GM12865 (cell line): ENCODE results near the gene RRN3.

Experiments used
- DNase-seq: peaks from one replicate; pipeline ENCODE4 v3.0.0; 2010; ENCODE audit warnings: low read depth
- H3K4me3 ChIP-seq: 2 replicates; pipeline ENCODE4 v1.5.1; 2011; ENCODE audit warnings: mild to moderate bottlenecking, low read depth, low read length, control low read depth
- CTCF ChIP-seq: IDR thresholded peaks from 2 replicates; pipeline ENCODE4 v1.5.1; 2011; ENCODE audit warnings: low read length, control low read depth, low read depth, inconsistent platforms; ENCODE audit not compliant: insufficient read depth; ENCODE audit errors: missing control alignments

The RRN3 gene

DNA sequence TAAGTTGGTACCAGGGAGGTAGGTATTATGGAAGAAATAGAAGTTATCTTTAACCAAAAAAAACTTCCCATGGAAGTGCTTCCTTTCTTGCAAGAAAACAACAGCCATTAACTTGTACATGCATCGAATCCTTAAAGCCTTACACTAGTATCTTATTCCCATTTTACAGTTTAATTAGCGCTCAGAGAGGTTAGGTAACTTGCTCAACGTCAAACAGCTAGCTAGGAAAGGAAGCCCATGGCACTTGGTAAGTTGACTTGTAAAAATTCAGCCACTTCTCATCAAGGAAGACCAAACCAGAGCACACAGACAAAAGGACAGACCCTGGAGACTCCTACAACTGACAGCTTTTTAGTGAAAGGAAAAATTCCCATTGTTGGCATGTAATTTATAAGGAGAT, 34.7 kb downstream of the RRN3 start:
- DNase-seq: no peak
- TF ChIP-seq CTCF: no peak
- no peak overlapping the region for H3K4me3 ChIP-seq

GRCh38 chr16:15057681-15058417, 36.2 kb downstream of the RRN3 start:
- DNase-seq: no peak
- no peak for TF ChIP-seq CTCF
- H3K4me3 ChIP-seq: no peak overlapping the region

GRCh38 chr16:15055141-15056053, 38.7 kb downstream of the RRN3 start:
- peak; percentile 37 for TF ChIP-seq CTCF
- DNase-seq: peak; percentile 84
- H3K4me3 ChIP-seq: peak overlapping the region; percentile 83

DNA sequence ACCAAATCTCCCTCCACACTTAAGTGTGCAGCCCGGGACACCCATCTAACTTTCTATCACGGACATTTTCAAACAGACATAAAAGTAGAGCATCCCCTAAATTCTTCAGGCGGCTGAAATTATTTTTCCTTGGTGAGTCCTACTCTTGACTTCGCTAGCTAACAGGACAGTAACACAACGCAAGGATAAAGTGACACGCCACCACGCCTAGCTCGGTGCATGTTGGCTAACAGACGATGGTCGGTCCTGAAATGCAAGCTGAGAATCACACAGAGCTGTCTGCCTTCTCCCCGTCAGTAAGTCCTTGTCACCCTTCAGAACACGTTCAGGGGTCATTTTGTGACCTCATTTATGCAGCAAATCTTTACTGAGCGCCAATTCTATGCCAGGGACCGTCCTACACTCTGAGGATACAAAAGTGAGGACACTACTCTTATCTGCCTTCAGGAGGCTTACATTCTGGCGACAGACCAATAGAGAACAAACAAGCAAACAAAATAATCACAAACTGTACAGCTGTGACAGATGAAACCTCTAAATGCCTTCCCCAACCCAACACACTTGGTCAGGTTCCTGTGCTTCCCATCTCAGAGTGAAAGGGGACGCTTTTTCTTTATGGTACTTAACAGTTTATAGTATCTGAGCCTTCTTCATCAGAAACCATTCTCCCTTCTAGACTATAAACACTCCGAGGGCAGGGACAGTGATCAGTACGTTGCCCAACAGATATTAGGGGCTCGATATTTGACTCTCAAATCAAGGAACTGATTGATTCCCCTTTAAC, 39.5 kb downstream of the RRN3 start:
- no peak for TF ChIP-seq CTCF
- no peak for DNase-seq

GRCh38 chr16:15053904-15054303, 40.2 kb downstream of the RRN3 start:
- no peak for DNase-seq
- no peak overlapping the region for H3K4me3 ChIP-seq
- no peak for TF ChIP-seq CTCF

More for the DNA sequence above, 39.5 kb downstream of the RRN3 start:
- peak overlapping the region; percentile 83 for H3K4me3 ChIP-seq

GRCh38 chr16:15052747-15053476, 41.2 kb downstream of the RRN3 start:
- no peak overlapping the region for H3K4me3 ChIP-seq
- no peak for TF ChIP-seq CTCF
- no peak for DNase-seq
